Measurements from ENCODE around the gene MS4A18. TPM values are rescaled to one million over a fixed set of nuclear protein-coding genes. Genes with fewer than 3 reads are reported as not detected.

MS4A18 gene
- total RNA-seq, result not detected in 2 replicates

DNA sequence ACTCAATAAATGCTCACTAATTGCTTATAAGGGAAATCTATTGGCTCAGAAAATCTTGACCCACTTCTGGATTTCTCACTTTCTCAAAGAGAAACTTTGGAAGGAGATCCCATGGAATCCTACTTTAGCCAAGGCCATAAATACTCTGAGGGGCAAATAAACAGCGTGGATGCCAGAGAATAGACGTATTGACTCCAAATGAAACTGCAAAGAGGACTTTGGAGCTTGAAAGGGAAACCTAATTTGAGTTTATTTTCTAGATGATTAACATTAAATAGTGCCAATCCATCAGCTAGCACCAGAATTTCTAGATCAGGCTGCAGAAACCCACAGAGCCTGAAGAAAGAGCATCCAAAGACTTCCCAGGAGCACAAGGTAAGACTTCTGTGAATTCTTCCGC is at the start of gene MS4A18:
MS4A18 (plus strand) TSS at position 301 of the 400 bp plus-strand sequence.

DNA sequence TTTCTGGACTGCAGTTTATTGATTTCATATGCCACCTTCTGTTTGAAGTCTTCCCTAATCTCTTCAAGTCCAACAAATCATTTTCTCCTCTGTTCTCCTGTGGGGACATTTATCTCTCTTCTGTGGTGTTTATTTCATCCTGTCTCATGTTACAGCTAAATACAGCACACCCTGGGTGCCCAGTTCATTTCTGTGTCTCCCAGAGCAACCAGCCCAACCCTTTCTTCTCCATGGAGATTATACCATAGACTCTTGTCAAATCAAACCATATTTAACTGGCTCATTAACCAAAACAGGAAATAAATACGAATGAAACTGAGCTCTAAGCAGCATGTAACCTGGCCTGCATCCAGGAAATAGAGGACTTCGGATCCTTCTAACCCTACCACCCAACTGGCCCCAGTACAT is 25.2 kb upstream of the MS4A18 start, which contains the start of gene MS4A8:
MS4A8 (plus strand) TSS at position 329 of the 408 bp plus-strand sequence. CDS start 1,249 bp downstream, outside the sequence.

DNA sequence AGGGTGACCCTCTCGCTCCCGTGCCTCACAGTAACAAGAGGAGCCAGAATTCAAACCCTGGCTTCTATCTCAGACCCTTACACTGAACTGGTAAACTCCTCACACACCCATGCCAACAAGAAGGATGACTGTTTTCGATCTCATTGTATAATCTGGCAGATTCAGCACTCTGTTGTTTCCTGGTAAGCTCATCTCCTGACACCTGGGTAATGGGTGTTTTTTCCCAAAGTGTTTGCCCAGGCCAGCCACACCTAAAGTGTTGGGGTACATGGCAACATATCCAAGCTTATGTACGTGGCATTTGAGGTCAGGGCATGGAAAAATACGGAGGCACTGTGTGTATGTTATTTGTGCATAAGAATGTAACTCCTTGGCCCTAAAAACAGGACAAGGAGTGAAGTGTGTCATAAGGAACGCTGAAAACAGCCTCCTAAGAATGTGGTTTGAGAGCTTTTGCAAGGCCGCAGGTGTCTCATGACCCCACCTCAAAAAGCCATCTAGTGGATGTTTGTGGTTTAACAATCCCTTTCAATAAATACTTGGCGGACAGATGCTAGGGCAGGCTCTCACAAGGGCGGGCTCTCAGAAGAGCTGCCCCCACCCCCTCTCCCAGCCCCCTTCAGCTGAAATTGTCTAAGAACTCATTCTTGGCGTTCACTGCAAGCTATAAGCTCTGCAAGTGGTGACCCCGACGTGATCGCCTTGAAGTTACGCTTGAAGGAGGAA is 31.9 kb downstream of the MS4A18 start, which contains the start of gene MS4A15:
MS4A15 (plus strand) TSS at position 561 of the 726 bp plus-strand sequence. CDS start 6,867 bp downstream, outside the sequence.

DNA sequence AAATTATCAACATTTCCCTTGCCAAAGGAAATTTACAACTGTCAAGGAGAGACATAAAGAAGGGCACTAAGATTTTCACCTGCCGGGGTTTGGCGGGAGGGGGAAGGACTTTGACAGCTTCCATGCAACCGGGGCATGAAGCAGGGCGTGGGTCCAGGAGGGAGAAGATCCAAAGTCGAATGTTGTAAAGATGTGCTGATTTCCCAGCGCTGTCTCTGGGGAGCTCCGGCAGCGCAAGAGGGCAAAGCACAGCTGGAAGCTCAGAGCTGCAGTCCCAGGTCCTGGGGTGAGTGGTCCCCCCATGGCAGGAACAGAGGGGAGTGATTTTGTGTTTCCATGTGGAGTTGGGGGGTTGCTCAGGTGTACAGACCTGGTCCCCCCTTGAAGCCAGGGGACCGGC is 60.6 kb downstream of the MS4A18 start, which contains the start of gene MS4A10:
MS4A10 (plus strand) TSS at position 198 of the 400 bp plus-strand sequence. CDS start 5,003 bp downstream, outside the sequence.

Other genes starting within 250 kb of the MS4A18 start
- not detected in 2 replicates for gene MS4A12, start 231.9 kb upstream of the MS4A18 start, total RNA-seq
- gene MS4A13, start 209.3 kb upstream of the MS4A18 start, total RNA-seq, result not detected in 2 replicates
- gene MS4A8, start 25.1 kb upstream of the MS4A18 start, total RNA-seq, result not detected in 2 replicates
- not detected in 2 replicates for gene MS4A15, start 32.1 kb downstream of the MS4A18 start, total RNA-seq
- not detected in 2 replicates for gene MS4A10, start 60.6 kb downstream of the MS4A18 start, total RNA-seq
- gene CCDC86, start 117.4 kb downstream of the MS4A18 start, total RNA-seq, result 48.9 and 53.3 TPM in 2 replicates
- gene PTGDR2, start 131.2 kb downstream of the MS4A18 start, total RNA-seq, result under 0.01 TPM in 1 of 2 replicates, not detected in the other
- gene ZP1, start 142.8 kb downstream of the MS4A18 start, total RNA-seq, result not detected in 2 replicates
- 90.8 and 113 TPM in 2 replicates for gene PRPF19, start 181.9 kb downstream of the MS4A18 start, total RNA-seq
- 94.9 and 113 TPM in 2 replicates for gene TMEM109, start 189.4 kb downstream of the MS4A18 start, total RNA-seq
- 45.2 and 49.5 TPM in 2 replicates for gene TMEM132A, start 199.7 kb downstream of the MS4A18 start, total RNA-seq
- gene SLC15A3, start 227.5 kb downstream of the MS4A18 start, total RNA-seq, result 2.1 and 2.7 TPM in 2 replicates
- not detected in 2 replicates for gene CD6, start 247.0 kb downstream of the MS4A18 start, total RNA-seq